CD4-positive, alpha-beta T cell treated with Interleukin-15 for 4 hours (primary cell): ENCODE measurements around the gene NEURL1.

ENCODE experiments used
- DNase-seq: peaks from one replicate; pipeline ENCODE4 v3.0.0-alpha.2; 2020; ENCODE audit warnings: low spot score

The NEURL1 gene

GRCh38 chr10:103564776-103565520 is 71.4 kb downstream of the NEURL1 start:
- DNase-seq, result no peak

DNA sequence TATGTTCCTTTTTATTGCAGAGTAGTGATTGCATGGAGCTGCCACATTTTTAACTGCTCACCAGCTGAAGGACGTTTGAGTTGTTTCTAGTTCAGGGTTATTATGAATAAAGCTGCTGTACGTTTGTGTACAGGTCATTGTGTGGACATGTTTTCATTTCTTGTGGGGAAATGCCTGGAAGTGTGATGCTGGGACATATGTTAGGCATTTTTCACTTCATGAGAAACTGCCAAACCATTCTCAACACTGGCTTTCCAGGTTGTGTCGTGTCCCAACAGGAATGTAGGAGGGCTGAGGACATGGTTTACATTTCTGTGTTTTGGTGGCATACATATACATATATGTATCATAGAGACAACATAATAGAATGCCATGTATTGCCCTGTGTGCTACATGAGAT is 73.0 kb downstream of the NEURL1 start:
- DNase-seq, result no peak

GRCh38 chr10:103568505-103568904 is 75.0 kb downstream of the NEURL1 start:
- no peak for DNase-seq

- no peak for DNase-seq
Observed at GRCh38 chr10:103569896-103570295, 76.4 kb downstream of the NEURL1 start.

- DNase-seq, result no peak
Observed at GRCh38 chr10:103570844-103571655, 77.5 kb downstream of the NEURL1 start.

DNA sequence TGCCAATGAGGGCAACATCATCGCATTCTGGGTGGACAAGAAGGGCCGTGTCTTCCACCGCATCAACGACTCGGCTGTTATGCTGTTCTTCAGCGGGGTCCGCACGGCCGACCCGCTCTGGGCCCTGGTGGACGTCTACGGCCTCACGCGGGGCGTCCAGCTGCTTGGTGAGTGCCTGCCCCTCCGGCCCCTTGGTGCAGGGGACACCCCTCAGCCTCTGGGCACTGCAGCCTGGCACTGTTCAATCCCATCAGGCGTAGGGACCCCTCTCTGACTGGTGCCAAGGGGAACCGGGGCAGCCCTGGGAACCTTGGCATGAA is 78.1 kb downstream of the NEURL1 start:
- DNase-seq, result no peak

DNA sequence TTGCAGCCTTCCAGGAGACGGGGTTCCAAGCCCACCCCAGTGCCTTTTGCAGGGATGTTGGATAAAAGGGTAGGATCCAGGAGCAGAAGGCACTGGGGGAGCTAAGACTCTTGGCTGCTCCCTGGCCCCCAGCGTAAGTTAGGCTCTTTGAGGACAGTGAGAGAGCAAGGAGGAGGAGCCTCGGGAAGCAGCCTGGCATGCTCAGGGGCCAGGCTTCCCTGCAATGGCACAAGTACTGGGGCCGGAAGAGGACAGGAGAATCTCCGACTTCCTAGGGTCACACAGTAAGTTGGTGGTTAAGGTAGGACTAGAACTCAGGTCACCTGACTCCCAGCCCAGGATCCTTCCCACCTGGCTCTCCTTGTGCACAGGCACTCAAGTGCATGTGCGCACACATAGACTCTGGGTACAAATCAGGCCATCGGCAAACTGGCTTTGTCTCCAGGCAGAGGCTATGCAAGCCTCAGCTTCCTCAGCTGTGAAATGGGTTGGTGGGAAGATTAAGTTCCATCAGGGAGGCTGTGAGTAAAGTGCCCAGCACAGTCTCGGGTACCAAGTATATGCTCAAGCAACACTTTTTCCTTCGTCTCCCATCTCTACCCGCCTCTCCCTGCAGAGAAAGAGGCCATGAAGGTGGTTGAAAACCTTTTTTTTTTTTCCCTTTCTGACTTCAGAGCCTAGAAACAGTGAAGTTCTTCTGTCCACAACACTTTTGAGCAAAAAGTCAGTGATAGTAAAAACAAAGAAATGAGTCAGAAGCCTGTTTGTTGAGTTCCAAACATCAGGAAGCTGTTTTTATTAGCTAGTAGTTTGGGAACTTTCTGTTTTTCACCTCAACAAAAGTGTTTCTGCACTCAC is 79.1 kb downstream of the NEURL1 start:
- no peak for DNase-seq

DNA sequence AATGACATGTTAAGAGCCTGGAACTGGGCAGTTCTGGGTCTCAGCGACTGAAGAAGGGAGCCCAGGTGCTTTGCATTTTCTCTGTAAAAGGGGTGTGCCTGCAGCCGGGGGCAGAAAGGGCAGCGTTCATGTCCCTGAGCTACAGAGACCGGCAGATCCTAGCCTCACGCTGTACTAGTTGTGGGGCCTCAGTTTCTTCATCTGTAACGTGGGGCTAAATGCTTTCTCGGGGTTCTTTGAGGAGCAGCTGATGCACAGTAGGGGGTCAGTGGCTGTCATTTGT is 79.6 kb downstream of the NEURL1 start:
- no peak for DNase-seq

DNA sequence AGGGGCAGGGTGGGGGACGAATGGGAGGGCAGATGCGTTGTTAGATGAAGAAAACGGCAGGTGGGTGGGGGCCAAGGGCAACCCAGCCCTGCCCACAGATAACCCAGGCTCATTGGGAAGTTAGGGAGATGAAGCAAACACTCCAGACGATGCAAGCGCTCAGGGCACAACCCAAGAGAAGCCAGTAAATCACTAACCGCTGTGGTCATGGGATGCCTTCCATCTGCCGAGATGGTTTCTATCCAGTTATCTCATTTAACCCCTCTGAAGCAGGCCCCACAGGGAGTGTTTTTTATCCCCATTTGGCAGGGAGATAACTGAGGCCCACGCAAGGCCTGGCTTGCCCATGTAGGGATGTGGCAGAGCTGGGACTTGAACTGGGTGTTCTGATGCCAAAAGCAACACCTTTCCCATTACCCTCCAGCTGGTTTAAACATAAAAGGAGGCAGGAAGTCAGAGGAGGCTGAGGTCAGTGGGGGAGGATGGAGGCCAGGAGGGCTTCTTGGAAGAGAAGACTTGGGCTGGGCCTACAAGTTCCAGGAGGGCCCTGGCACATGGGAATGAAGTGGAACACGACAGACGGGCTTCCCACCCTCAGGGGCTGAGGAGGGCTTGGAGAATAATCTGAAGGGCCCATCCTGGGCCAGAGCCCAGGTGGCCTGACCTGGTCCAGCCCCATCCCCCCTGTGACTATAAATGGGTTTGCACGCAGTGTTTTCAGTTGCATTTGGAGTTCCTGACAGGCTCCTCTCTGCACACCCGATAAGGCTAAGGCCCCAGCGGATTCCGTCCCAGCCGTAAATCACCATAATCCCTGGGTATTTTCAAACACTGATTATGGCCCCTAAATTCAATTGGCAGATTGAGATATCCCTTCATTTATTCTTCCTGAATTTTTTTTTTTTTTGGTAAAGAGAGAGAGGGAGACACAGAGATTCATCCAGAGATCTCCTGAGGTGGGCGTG is 80.9 kb downstream of the NEURL1 start:
- DNase-seq, result no peak

GRCh38 chr10:103575416-103576075 is 82.0 kb downstream of the NEURL1 start:
- no peak for DNase-seq

- DNase-seq, result no peak
Observed at GRCh38 chr10:103576076-103576471, 82.6 kb downstream of the NEURL1 start.

DNA sequence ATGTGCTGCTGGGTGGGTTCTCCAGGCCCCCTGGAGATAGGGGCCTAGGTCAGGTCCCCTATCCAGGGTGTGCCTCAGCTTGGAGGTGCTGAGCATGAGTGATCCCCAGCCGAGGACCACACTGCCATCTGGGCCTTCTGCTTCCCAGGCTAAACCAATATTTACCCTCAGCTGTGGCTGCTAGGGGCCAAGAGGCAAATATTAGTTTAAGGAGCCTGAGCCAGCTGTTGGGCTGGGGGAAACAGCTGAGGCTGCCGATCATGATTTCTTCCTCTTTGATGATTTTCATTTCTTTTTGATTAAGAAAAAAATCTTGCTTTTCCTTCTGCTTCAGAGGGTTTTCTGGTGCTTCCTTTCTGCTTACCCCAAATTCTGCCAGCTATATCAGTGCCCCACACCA is 83.4 kb downstream of the NEURL1 start:
- DNase-seq, result no peak

DNA sequence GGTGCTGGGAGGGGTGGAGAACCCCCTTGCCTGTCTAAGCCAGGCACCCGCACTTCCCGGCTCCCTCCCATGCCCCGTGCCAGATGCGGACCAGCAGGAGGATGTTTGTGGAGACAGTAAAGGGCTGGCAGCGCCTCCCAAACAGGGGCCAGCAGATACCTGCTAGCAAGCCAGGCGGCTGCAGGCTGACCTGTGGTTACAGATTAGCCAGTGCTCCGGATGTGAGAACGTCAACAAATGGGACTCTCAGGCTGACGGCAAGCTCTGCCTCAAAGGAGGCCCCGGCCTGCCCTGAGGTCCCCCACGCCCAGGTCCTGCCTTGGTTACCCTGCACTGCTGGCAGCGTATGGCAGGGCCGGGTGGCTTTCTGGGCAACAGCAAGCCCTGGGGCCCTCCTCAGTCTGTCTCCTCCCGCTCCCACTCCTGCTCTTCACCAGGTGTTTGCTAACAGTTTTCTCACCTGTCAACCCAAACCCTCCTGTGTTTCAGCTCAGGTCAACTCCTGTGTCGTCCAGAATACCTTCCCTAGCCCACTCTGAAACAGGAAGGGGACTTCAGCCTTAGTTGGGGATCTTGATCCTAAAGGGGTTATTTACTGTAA is 85.4 kb downstream of the NEURL1 start:
- no peak for DNase-seq

GRCh38 chr10:103580011-103580410 is 86.5 kb downstream of the NEURL1 start:
- DNase-seq, result no peak

DNA sequence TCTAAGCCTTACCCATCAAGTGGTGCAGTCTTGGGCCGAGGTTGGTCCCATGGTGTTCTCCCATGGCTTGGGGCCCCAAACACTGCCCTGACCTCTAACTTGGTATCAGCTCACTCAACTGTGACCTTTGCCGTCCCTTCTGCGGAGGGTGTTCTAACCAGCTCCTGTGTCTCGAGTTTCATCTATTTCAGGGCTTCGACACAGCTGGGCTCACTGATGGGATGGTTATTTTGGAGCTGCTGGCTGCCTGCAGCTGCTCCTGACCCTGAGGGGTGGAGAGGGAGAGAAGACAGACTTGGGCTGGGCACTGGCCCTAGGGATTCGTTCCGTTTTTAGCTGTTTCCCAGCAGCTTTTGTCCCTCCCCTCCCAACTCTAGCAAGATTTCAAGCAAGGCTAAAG is 86.9 kb downstream of the NEURL1 start:
- DNase-seq, result no peak

DNA sequence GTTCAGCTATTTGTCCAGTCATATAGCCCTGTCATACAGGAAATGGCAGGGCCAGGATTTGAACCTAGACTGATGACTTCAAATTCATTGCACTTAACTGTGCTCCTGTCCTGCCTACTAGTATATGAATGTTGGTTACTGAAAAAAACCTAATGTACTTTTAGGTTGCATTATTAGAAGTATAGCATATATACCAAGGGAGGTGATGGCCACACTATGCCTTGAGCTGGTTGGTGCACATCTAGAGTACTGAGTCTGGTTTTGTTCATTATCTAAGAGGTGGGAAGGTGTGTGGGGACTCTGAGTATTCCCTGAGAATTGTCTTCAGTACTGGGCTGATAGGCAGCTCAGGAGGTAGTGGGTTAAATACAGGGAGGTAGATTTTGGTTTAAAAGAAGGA is 88.0 kb downstream of the NEURL1 start:
- no peak for DNase-seq

- DNase-seq, result no peak
Observed at GRCh38 chr10:103582331-103583123, 89.0 kb downstream of the NEURL1 start.

GRCh38 chr10:103583871-103584215 is 90.3 kb downstream of the NEURL1 start:
- DNase-seq, result peak; percentile 19

- DNase-seq, result peak; percentile 83
Observed at GRCh38 chr10:103584216-103585010, 90.9 kb downstream of the NEURL1 start.
